KOPT-K1 (cell line): Measurements from ENCODE around the gene TMEM62.

ENCODE experiments used
- H3K27ac ChIP-seq: fragments of 200-600 bp; sonication (generic); 2 replicates; pipeline ENCODE4 v1.5.1; 2016; ENCODE audit warnings: antibody characterized with exemption, mild to moderate bottlenecking, low read depth, low read length; ENCODE audit not compliant: poor library complexity, severe bottlenecking
- H3K36me3 ChIP-seq: fragments of 200-600 bp; sonication (generic); 2 replicates; pipeline ENCODE4 v1.5.1; 2017; ENCODE audit warnings: antibody characterized with exemption, mild to moderate bottlenecking, low read length, moderate library complexity; ENCODE audit not compliant: insufficient read depth
- H3K9me3 ChIP-seq: fragments of 200-600 bp; sonication (generic); 2 replicates; pipeline ENCODE4 v1.5.1; 2017; ENCODE audit warnings: antibody characterized with exemption, low read length, mild to moderate bottlenecking; ENCODE audit not compliant: insufficient read depth, poor library complexity, severe bottlenecking

Gene TMEM62

GRCh38 chr15:43133430-43134156 lies at the start of gene TMEM62:
Gene TMEM62, plus strand, starts transcription at chr15:43133586. Its CDS starts 217 bp downstream, at chr15:43133803.
- Histone ChIP-seq H3K36me3 (no peaks in the 10 kb centered on the region), H3K27ac (peak within 1 kb of the TSS; percentile 44), H3K9me3 (peaks cover 4% of the 10 kb centered on the region)

- Histone ChIP-seq H3K36me3 (peaks cover 54% of the 10 kb centered on the region), H3K9me3 (no peaks in the 10 kb centered on the region), H3K27ac (no peak overlapping the region)
These were observed 47.5 kb upstream of the TMEM62 start for GRCh38 chr15:43085921-43086320.

GRCh38 chr15:43086551-43086950 lies 46.8 kb upstream of the TMEM62 start:
- no peak overlapping the region for H3K27ac ChIP-seq
- H3K36me3 ChIP-seq: peaks cover 52% of the 10 kb centered on the region
- H3K9me3 ChIP-seq: no peaks in the 10 kb centered on the region

GRCh38 chr15:43091859-43092258 lies 41.5 kb upstream of the TMEM62 start:
- H3K36me3 ChIP-seq: peaks cover 27% of the 10 kb centered on the region
- H3K27ac ChIP-seq: no peak overlapping the region
- no peaks in the 10 kb centered on the region for H3K9me3 ChIP-seq

GRCh38 chr15:43093026-43093425 lies 40.4 kb upstream of the TMEM62 start:
- Histone ChIP-seq H3K36me3 (peaks cover 34% of the 10 kb centered on the region), H3K27ac (no peak overlapping the region)

GRCh38 chr15:43094416-43095030 lies 38.9 kb upstream of the TMEM62 start:
- Histone ChIP-seq H3K9me3 (no peaks in the 10 kb centered on the region), H3K27ac (no peak overlapping the region), H3K36me3 (peaks cover 34% of the 10 kb centered on the region)

More at GRCh38 chr15:43093026-43093425, 40.4 kb upstream of the TMEM62 start:
- H3K9me3 ChIP-seq: no peaks in the 10 kb centered on the region

- no peaks in the 10 kb centered on the region for H3K9me3 ChIP-seq
- H3K27ac ChIP-seq: no peak overlapping the region
- peaks cover 38% of the 10 kb centered on the region for H3K36me3 ChIP-seq
These were observed 38.1 kb upstream of the TMEM62 start for GRCh38 chr15:43095243-43095642.

- Histone ChIP-seq H3K9me3 (no peaks in the 10 kb centered on the region), H3K36me3 (peaks cover 43% of the 10 kb centered on the region)
These were observed 37.6 kb upstream of the TMEM62 start for GRCh38 chr15:43095708-43096347.

GRCh38 chr15:43096411-43096810 lies 37.0 kb upstream of the TMEM62 start:
- Histone ChIP-seq H3K27ac (no peak overlapping the region), H3K9me3 (no peaks in the 10 kb centered on the region), H3K36me3 (peaks cover 44% of the 10 kb centered on the region)

More at GRCh38 chr15:43095708-43096347, 37.6 kb upstream of the TMEM62 start:
- no peak overlapping the region for H3K27ac ChIP-seq

GRCh38 chr15:43099105-43099845 lies 34.1 kb upstream of the TMEM62 start:
- H3K27ac ChIP-seq: no peak overlapping the region
- H3K9me3 ChIP-seq: no peaks in the 10 kb centered on the region
- peaks cover 54% of the 10 kb centered on the region for H3K36me3 ChIP-seq

GRCh38 chr15:43100971-43101370 lies 32.4 kb upstream of the TMEM62 start:
- no peak overlapping the region for H3K27ac ChIP-seq

GRCh38 chr15:43102187-43102586 lies 31.2 kb upstream of the TMEM62 start:
- Histone ChIP-seq H3K27ac (no peak overlapping the region), H3K9me3 (no peaks in the 10 kb centered on the region), H3K36me3 (peaks cover 44% of the 10 kb centered on the region)

More at GRCh38 chr15:43100971-43101370, 32.4 kb upstream of the TMEM62 start:
- Histone ChIP-seq H3K9me3 (no peaks in the 10 kb centered on the region), H3K36me3 (peaks cover 54% of the 10 kb centered on the region)

GRCh38 chr15:43103907-43104306 lies 29.5 kb upstream of the TMEM62 start:
- peaks cover 41% of the 10 kb centered on the region for H3K36me3 ChIP-seq
- H3K27ac ChIP-seq: no peak overlapping the region
- no peaks in the 10 kb centered on the region for H3K9me3 ChIP-seq

- Histone ChIP-seq H3K36me3 (peaks cover 41% of the 10 kb centered on the region), H3K27ac (no peak overlapping the region), H3K9me3 (no peaks in the 10 kb centered on the region)
These were observed 29.0 kb upstream of the TMEM62 start for GRCh38 chr15:43104426-43104825.
